ENCODE results near the gene POU2F2.

DNA sequence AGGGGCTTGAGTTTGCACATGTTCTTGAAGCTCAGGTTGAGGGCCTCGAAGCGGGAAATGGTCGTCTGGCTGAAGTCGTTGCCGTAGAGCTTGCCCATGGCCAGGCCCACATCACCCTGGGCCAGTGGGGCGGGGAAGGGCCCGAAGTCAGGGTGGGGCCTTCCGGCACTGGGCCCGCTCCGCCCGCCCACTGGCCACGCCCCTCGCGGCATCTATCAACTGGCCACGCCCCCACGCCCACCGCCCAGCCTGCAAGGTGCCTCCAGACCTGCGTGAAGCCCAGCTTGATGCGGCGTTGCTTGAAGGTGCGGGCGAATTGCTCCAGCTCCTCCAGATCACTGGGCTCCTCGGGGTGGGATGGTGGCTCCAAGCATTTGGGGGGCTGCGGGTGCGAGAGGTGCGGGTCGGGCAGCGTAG, 36.4 kb downstream of the POU2F2 start:
- TF ChIP-seq, protein P1, sequence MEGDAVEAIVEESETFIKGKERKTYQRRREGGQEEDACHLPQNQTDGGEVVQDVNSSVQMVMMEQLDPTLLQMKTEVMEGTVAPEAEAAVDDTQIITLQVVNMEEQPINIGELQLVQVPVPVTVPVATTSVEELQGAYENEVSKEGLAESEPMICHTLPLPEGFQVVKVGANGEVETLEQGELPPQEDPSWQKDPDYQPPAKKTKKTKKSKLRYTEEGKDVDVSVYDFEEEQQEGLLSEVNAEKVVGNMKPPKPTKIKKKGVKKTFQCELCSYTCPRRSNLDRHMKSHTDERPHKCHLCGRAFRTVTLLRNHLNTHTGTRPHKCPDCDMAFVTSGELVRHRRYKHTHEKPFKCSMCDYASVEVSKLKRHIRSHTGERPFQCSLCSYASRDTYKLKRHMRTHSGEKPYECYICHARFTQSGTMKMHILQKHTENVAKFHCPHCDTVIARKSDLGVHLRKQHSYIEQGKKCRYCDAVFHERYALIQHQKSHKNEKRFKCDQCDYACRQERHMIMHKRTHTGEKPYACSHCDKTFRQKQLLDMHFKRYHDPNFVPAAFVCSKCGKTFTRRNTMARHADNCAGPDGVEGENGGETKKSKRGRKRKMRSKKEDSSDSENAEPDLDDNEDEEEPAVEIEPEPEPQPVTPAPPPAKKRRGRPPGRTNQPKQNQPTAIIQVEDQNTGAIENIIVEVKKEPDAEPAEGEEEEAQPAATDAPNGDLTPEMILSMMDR (conservative IDR thresholded peaks at IDR 0.05; ENCODE audit: low read length), result no peak
- TF ChIP-seq EZH2phosphoT487 (IDR thresholded peaks at IDR 0.05; ENCODE audit: borderline replicate concordance, low read depth, low read length), result no peak

All from OCI-LY7 (cell line).